SJCRH30 (cell line): ENCODE results near the gene CEP104. TPM values are rescaled to one million over a fixed set of nuclear protein-coding genes. Genes with fewer than 3 reads are reported as not detected.

ENCODE experiments used
- DNase-seq, 2 experiments: peaks; one replicate each; pipeline ENCODE4 v3.0.0-alpha.2; 2015 to 2020
- H3K27ac ChIP-seq: fragments of 250-450 bp; sonication (Bioruptor Pico); 2 replicates; pipeline ENCODE4 v1.5.1; 2020; ENCODE audit warnings: mild to moderate bottlenecking, moderate library complexity
- H3K27me3 ChIP-seq: fragments of 250-450 bp; sonication (Bioruptor Pico); 2 replicates; pipeline ENCODE4 v1.5.1; 2020; ENCODE audit warnings: mild to moderate bottlenecking, moderate library complexity
- H3K36me3 ChIP-seq: fragments of 250-450 bp; sonication (Bioruptor Pico); 2 replicates; pipeline ENCODE4 v1.5.1; 2020; ENCODE audit warnings: mild to moderate bottlenecking, moderate library complexity
- H3K4me1 ChIP-seq: fragments of 250-450 bp; sonication (Bioruptor Pico); 2 replicates; pipeline ENCODE4 v1.5.1; 2020; ENCODE audit warnings: mild to moderate bottlenecking, moderate library complexity
- H3K4me3 ChIP-seq: fragments of 250-450 bp; sonication (Bioruptor Pico); 2 replicates; pipeline ENCODE4 v1.5.1; 2020; ENCODE audit warnings: mild to moderate bottlenecking, moderate library complexity
- H3K9me3 ChIP-seq: fragments of 250-450 bp; sonication (Bioruptor Pico); replicated peaks from 2 replicates; pipeline ENCODE4 v1.5.1; 2020; ENCODE audit warnings: mild to moderate bottlenecking, moderate library complexity
- total RNA-seq: library from RNA; depleted of rRNA; stranded (reverse); fragments of >200 nt; shearing (Covaris generic); gene quantifications from 2 replicates; pipeline ENCODE4 v1.2.3, GENCODE V29; 2014

The CEP104 gene
- total RNA-seq, 1 experiment from 2014 or later = 30.5 TPM

GRCh38 chr1:3795453-3796214 lies 61.4 kb downstream of the CEP104 start:
- Histone ChIP-seq H3K9me3 (no peaks in the 10 kb centered on the region), H3K4me1 (peaks cover 22% of the 10 kb centered on the region), H3K4me3 (peak overlapping the region; percentile 87), H3K27me3 (no peaks in the 10 kb centered on the region), H3K36me3 (peaks cover 11% of the 10 kb centered on the region), H3K27ac (peak overlapping the region; percentile 49; the same call in 1 of the 2 replicates)
- DNase-seq = no peak

DNA sequence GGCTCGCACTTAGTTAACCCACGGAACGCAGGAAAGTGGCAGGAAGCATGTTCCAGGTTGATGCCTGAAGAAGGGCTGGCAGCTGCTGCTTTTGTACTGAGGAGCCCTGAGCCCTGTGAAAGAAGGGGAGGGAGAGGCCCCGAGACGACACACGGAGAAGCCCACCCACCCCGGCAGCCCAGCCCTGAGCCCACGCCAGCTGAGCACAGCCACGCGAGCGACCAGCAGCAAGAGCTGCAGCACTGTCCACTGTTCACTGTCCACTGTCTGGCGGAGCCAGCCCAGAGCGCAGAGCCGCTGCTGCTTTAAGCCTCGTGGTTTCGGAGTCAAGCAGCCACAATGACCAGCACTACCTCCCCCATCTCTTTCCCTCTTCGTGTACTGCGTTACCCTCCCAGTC lies 66.1 kb downstream of the CEP104 start:
- Histone ChIP-seq H3K27me3 (no peaks in the 10 kb centered on the region), H3K4me3 (no peak overlapping the region), H3K27ac (no peak overlapping the region), H3K36me3 (peaks cover 27% of the 10 kb centered on the region), H3K9me3 (no peaks in the 10 kb centered on the region), H3K4me1 (peaks cover 5% of the 10 kb centered on the region; the same call in 1 of the 2 replicates)
- no peak for DNase-seq

DNA sequence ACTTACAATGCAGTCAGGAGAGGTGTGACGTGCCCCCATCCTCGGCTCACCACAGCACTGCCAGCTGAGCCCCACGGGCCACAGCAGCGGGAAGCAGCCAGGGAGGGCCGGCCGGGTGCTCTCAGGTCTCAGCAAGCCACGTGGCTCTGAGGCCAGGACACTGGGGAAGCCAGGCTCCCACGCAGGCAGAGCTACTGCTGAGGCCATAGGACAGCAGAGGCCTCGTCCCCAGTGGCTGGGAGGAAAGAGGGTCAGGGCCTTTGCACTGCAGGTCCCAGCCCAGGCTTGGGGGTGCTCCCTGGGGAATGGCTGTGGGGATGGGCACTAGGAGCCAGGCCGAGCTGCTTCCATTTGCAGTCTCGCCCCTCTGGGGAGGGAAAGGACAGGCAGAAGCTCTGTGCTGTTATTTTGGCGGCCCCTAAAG lies 66.5 kb downstream of the CEP104 start:
- peaks cover 31% of the 10 kb centered on the region for H3K36me3 ChIP-seq
- no peaks in the 10 kb centered on the region for H3K27me3 ChIP-seq
- H3K4me3 ChIP-seq = no peak overlapping the region
- H3K4me1 ChIP-seq = peaks cover 5% of the 10 kb centered on the region; the same call in 1 of the 2 replicates
- no peak overlapping the region for H3K27ac ChIP-seq
- H3K9me3 ChIP-seq = no peaks in the 10 kb centered on the region
- no peak for DNase-seq

- Histone ChIP-seq H3K36me3 (peaks cover 39% of the 10 kb centered on the region), H3K27me3 (no peaks in the 10 kb centered on the region), H3K4me1 (no peaks in the 10 kb centered on the region), H3K9me3 (no peaks in the 10 kb centered on the region), H3K4me3 (no peak overlapping the region), H3K27ac (no peak overlapping the region)
- no peak for DNase-seq
These were observed 67.3 kb downstream of the CEP104 start for GRCh38 chr1:3789421-3790300.

GRCh38 chr1:3788756-3789420 lies 68.1 kb downstream of the CEP104 start:
- no peak overlapping the region for H3K4me3 ChIP-seq
- H3K27ac ChIP-seq = no peak overlapping the region
- no peaks in the 10 kb centered on the region for H3K4me1 ChIP-seq
- no peak for DNase-seq
- peaks cover 41% of the 10 kb centered on the region for H3K36me3 ChIP-seq
- no peaks in the 10 kb centered on the region for H3K27me3 ChIP-seq
- no peaks in the 10 kb centered on the region for H3K9me3 ChIP-seq

- no peak for DNase-seq
- H3K9me3 ChIP-seq = no peaks in the 10 kb centered on the region
- H3K27ac ChIP-seq = no peak overlapping the region
- H3K4me3 ChIP-seq = no peak overlapping the region
- no peaks in the 10 kb centered on the region for H3K27me3 ChIP-seq
- no peaks in the 10 kb centered on the region for H3K4me1 ChIP-seq
- H3K36me3 ChIP-seq = peaks cover 49% of the 10 kb centered on the region
These were observed 69.0 kb downstream of the CEP104 start for GRCh38 chr1:3787745-3788605.

- Histone ChIP-seq H3K36me3 (peaks cover 55% of the 10 kb centered on the region), H3K9me3 (no peaks in the 10 kb centered on the region), H3K27ac (no peak overlapping the region), H3K4me3 (no peak overlapping the region), H3K27me3 (no peaks in the 10 kb centered on the region), H3K4me1 (no peaks in the 10 kb centered on the region)
- no peak for DNase-seq
These were observed 69.7 kb downstream of the CEP104 start for GRCh38 chr1:3787349-3787715.

DNA sequence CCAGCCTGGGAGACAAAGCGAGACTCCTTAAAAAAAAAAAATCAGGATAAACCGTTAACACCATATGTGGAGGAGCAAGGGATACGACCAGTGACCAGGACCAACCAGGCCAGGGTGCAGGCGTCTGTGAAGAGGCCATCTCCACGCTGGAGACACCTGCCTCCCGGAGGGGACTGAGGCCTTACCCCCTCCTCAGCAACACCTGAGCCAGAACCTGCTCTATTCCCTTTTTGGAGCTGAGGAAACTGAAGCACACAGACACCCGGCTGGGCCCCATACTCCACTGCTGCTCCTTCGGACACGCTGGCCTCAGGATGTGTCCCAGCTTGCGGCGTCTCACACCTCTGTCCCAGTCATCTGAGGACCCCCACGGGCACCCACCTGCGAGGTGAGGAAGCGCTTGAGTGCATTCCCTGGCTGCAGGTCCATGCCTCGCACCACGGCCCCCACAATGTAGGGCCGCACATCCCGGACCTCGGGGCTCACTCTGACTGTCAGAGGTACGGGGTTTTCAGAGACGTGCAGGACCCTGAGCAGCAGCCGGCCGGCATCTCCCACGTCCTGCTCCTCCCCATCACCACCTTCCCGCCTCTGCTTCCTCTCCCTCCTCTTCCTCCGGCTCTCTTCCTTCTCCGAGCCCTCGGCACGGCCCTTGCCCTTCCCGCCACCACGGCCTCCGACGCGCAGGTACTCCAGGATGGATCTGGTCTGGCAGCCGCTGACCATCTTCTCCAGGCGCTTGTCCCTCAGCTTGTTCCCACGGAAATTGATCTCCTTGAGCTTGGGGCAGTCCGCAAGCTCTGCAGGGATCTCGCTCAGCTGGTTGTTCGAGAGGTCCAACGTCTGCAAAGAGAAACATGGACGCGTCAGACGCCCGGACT lies 70.3 kb downstream of the CEP104 start:
- no peaks in the 10 kb centered on the region for H3K9me3 ChIP-seq
- H3K36me3 ChIP-seq = peaks cover 57% of the 10 kb centered on the region
- no peak overlapping the region for H3K4me3 ChIP-seq
- no peak for DNase-seq
- H3K27me3 ChIP-seq = no peaks in the 10 kb centered on the region
- H3K4me1 ChIP-seq = no peaks in the 10 kb centered on the region
- H3K27ac ChIP-seq = no peak overlapping the region

- no peaks in the 10 kb centered on the region for H3K27me3 ChIP-seq
- no peak overlapping the region for H3K4me3 ChIP-seq
- no peak for DNase-seq
- no peak overlapping the region for H3K27ac ChIP-seq
- no peaks in the 10 kb centered on the region for H3K4me1 ChIP-seq
- peaks cover 66% of the 10 kb centered on the region for H3K36me3 ChIP-seq
- H3K9me3 ChIP-seq = no peaks in the 10 kb centered on the region
These were observed 71.4 kb downstream of the CEP104 start for GRCh38 chr1:3785456-3786157.

DNA sequence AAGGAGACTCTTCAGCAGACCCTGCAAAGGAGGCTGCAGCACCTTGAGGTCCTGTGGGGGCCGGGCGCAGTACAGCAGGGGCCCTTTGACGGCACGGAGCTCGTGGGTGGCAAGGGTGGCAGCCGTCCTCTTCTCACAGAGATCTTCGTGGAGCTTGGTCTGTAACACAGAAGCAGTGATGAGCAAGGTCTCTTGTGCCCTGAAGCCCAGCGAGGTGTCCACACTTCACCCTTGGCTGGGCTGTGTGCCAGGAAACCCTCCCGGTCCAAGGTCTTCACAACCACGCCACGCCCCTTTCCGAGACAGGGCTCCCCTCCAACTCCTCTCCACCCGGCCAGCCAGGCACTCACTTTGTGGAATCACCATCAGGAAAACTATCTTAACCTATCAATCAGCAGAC lies 72.0 kb downstream of the CEP104 start:
- Histone ChIP-seq H3K27ac (no peak overlapping the region), H3K9me3 (no peaks in the 10 kb centered on the region), H3K27me3 (no peaks in the 10 kb centered on the region), H3K4me1 (no peaks in the 10 kb centered on the region), H3K36me3 (peaks cover 71% of the 10 kb centered on the region), H3K4me3 (no peak overlapping the region)
- DNase-seq = no peak

DNA sequence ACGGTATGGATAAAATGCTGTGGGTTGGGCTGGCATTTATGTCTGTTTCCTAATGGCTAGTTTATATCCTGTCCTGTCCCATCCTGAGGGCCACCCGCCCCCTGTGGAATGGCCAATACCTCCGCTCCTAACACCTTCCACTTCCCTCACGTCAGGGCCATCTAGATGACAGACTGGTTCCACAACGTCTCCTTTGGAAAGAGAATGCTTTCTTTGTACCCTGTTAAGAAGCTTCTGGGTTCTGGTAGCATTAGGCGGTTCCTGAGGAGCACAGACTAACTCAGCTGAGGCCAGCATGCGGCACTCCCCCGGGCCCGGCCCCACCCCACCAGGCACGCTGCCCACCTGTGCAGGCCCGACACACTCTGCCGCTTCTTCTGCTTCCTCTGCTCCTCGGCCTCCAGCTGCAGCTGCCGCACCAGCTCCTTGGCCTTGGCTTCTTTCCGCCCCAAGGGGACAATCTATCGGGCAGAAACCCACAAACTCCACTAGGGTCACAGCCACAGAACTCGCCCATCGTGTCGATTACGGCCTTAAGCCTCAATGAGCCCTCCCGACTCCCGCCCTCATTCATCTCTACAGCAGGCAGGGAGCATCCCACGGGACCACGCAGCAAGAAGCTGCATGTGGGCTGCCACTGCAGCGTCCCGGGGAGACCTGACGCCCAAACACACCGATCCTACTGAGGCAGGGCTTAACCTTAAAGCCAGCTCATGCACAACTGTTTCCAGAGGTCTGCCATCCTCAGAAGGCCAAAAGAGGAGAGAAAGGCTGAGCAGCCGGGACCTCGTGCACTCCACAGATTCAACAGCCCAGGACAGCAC lies 73.1 kb downstream of the CEP104 start:
- Histone ChIP-seq H3K27ac (no peak overlapping the region), H3K27me3 (no peaks in the 10 kb centered on the region), H3K36me3 (peaks cover 83% of the 10 kb centered on the region), H3K4me3 (no peak overlapping the region), H3K4me1 (no peaks in the 10 kb centered on the region), H3K9me3 (no peaks in the 10 kb centered on the region)
- no peak for DNase-seq

DNA sequence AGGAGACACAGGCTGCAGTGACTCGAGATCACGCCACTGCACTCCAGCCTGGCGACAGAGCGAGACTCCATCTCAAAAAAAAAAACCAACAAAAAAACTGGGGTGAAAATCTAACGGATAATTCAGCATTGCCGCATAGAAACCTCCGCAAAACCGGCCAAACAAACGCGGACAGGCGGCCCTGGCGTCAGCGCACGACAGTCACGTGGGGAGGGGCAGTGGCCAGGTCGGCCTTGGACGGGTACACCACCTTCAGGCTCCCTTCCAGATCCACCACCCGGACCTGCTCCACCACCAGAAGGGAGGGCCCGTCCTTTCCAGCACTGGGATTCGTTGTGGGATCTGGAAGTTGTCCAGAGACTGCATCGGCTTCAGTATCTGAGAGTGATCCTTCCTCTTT lies 76.1 kb downstream of the CEP104 start:
- H3K9me3 ChIP-seq = no peaks in the 10 kb centered on the region
- no peak overlapping the region for H3K4me3 ChIP-seq
- DNase-seq = no peak
- H3K4me1 ChIP-seq = peaks cover 13% of the 10 kb centered on the region
- no peaks in the 10 kb centered on the region for H3K27me3 ChIP-seq
- H3K36me3 ChIP-seq = peaks cover 66% of the 10 kb centered on the region
- no peak overlapping the region for H3K27ac ChIP-seq
